IMR-90 (cell line): ENCODE measurements around the gene DNASE1. TPM values are rescaled to one million over a fixed set of nuclear protein-coding genes. Genes with fewer than 3 reads are reported as not detected.

Source experiments
- ATAC-seq: fragments of 200-7000 bp; cut with Tn5 transposase; 2 replicates; pipeline ENCODE4 v1.9.1; 2020; ENCODE audit warnings: low read depth, mild to moderate bottlenecking, moderate library complexity
- BruUV-seq: library from RNA; stranded (reverse); fragments of 400-500 nt; replicated peaks from 2 replicates; lab custom pipeline; 2021; lab: Mats Ljungman, UMichigan
- CTCF ChIA-PET: fragments of 300-600 bp; formaldehyde crosslinking; extraction: SDS; loops from one replicate; lab custom pipeline; 2021; ENCODE audit warnings: antibody characterized with exemption; lab: Yijun Ruan, JAX
- POLR2A ChIA-PET: fragments of 300-600 bp; sonication (Branson Sonifier 250); formaldehyde crosslinking; loops from one replicate; lab custom pipeline; 2022; ENCODE audit warnings: antibody characterized with exemption; ENCODE audit not compliant: unreplicated experiment; lab: Charles Lee
- DNase-seq: peaks from one replicate; pipeline ENCODE4 v3.0.0; 2013
- H2AFZ ChIP-seq: replicated peaks from 2 replicates; pipeline ENCODE3; 2013; ENCODE audit warnings: low read length, mild to moderate bottlenecking; ENCODE audit not compliant: poor library complexity
- H2AK5ac ChIP-seq: 2 replicates; pipeline ENCODE4 v1.6.1; 2013; ENCODE audit warnings: low read depth, low read length, inconsistent platforms
- H2AK9ac ChIP-seq: replicated peaks from 2 replicates; pipeline ENCODE3; 2013; ENCODE audit warnings: mild to moderate bottlenecking, low read depth, low read length, moderate library complexity; ENCODE audit not compliant: poor library complexity
- H2BK120ac ChIP-seq: 2 replicates; pipeline ENCODE4 v1.6.1; 2013; ENCODE audit warnings: low read depth, low read length, inconsistent platforms
- H2BK15ac ChIP-seq: 3 replicates; pipeline ENCODE4 v1.6.1; 2013; ENCODE audit warnings: low read depth, low read length, inconsistent platforms
- H2BK20ac ChIP-seq: 2 replicates; pipeline ENCODE4 v1.6.1; 2013; ENCODE audit warnings: low read depth, mild to moderate bottlenecking, inconsistent platforms, low read length, moderate library complexity
- H2BK5ac ChIP-seq: 2 replicates; pipeline ENCODE4 v1.6.1; 2013; ENCODE audit warnings: mild to moderate bottlenecking, low read depth, low read length, inconsistent platforms; ENCODE audit not compliant: poor library complexity, severe bottlenecking
- H3K14ac ChIP-seq: replicated peaks from 2 replicates; pipeline ENCODE4 v1.6.1; 2013; ENCODE audit warnings: low read depth, low read length, inconsistent platforms
- H3K18ac ChIP-seq: 2 replicates; pipeline ENCODE4 v1.6.1; 2013; ENCODE audit warnings: low read depth, low read length, control low read depth
- H3K23ac ChIP-seq: 2 replicates; pipeline ENCODE4 v1.6.1; 2013; ENCODE audit warnings: low read depth, low read length, inconsistent platforms
- H3K27ac ChIP-seq: 2 replicates; pipeline ENCODE4 v1.5.1; 2013; ENCODE audit warnings: mild to moderate bottlenecking, control low read depth, low read length; ENCODE audit not compliant: insufficient read depth
- H3K27me3 ChIP-seq: 2 replicates; pipeline ENCODE4 v1.6.1; 2013; ENCODE audit warnings: low read length; ENCODE audit not compliant: control insufficient read depth, insufficient read depth
- H3K36me3 ChIP-seq: 2 replicates; pipeline ENCODE4 v1.6.1; 2013; ENCODE audit warnings: low read length, mixed read lengths; ENCODE audit not compliant: control insufficient read depth, insufficient read depth
- H3K4ac ChIP-seq: 2 replicates; pipeline ENCODE4 v1.6.1; 2013; ENCODE audit warnings: low read depth, low read length, inconsistent platforms
- H3K4me1 ChIP-seq: 2 replicates; pipeline ENCODE4 v1.6.1; 2013; ENCODE audit warnings: low read length, mixed read lengths; ENCODE audit not compliant: control insufficient read depth, insufficient read depth
- H3K4me2 ChIP-seq: 2 replicates; pipeline ENCODE4 v1.6.1; 2013; ENCODE audit warnings: low read depth, mild to moderate bottlenecking, control low read depth, low read length, moderate library complexity
- H3K4me3 ChIP-seq: 2 replicates; pipeline ENCODE4 v1.5.1; 2013; ENCODE audit warnings: low read depth, mild to moderate bottlenecking, control low read depth, low read length, moderate library complexity; ENCODE audit not compliant: insufficient read depth
- H3K56ac ChIP-seq: 2 replicates; pipeline ENCODE4 v1.6.1; 2013; ENCODE audit warnings: low read length, inconsistent platforms; ENCODE audit not compliant: insufficient read depth; ENCODE audit errors: extremely low read depth
- H3K79me1 ChIP-seq, 2 experiments: 2 replicates each; pipeline ENCODE4 v1.6.1; 2013; ENCODE audit warnings: low read length in 2 of 2, inconsistent platforms in 1 of 2, low read depth in 1 of 2
- H3K9ac ChIP-seq: 2 replicates; pipeline ENCODE4 v1.6.1; 2013; ENCODE audit warnings: low read depth, low read length, control low read depth
- H3K9me1 ChIP-seq: 2 replicates; pipeline ENCODE4 v1.6.1; 2013; ENCODE audit warnings: low read length, inconsistent platforms; ENCODE audit not compliant: insufficient read depth
- H3K9me3 ChIP-seq: 2 replicates; pipeline ENCODE4 v1.6.1; 2013; ENCODE audit warnings: low read length; ENCODE audit not compliant: control insufficient read depth, insufficient read depth
- H4K20me1 ChIP-seq: 2 replicates; pipeline ENCODE4 v1.6.1; 2013; ENCODE audit warnings: low read length, inconsistent platforms; ENCODE audit not compliant: insufficient read depth
- H4K5ac ChIP-seq: 2 replicates; pipeline ENCODE4 v1.6.1; 2013; ENCODE audit warnings: mild to moderate bottlenecking, low read depth, low read length, control low read depth
- H4K8ac ChIP-seq, 2 experiments: 2 replicates each; pipeline ENCODE4 v1.6.1; 2013; ENCODE audit warnings: low read depth in 2 of 2, low read length in 2 of 2, control low read depth in 1 of 2, inconsistent platforms in 1 of 2
- H4K91ac ChIP-seq: 2 replicates; pipeline ENCODE4 v1.6.1; 2013; ENCODE audit warnings: low read depth, low read length, inconsistent platforms; ENCODE audit not compliant: insufficient read depth
- BHLHE40 ChIP-seq: fragments of 150-350 bp; IDR thresholded peaks from 2 replicates; pipeline ENCODE4 v1.6.1; 2016; ENCODE audit warnings: mild to moderate bottlenecking, low read depth, low read length
- CEBPB ChIP-seq: IDR thresholded peaks from 2 replicates; pipeline ENCODE4 v1.6.1; 2012; ENCODE audit warnings: low read depth, low read length, improper control_type of control experiment
- CHD1 ChIP-seq: IDR thresholded peaks from 2 replicates; pipeline ENCODE4 v1.6.1; 2012; ENCODE audit warnings: low read depth, low read length, improper control_type of control experiment
- CTCF ChIP-seq: conservative IDR thresholded peaks from 2 replicates; pipeline ENCODE4 v1.5.1; 2012; ENCODE audit warnings: mild to moderate bottlenecking, low read depth, low read length, improper control_type of control experiment
- ELK1 ChIP-seq: fragments of 150-350 bp; IDR thresholded peaks from 2 replicates; pipeline ENCODE4 v1.6.1; 2016; ENCODE audit warnings: low read depth, mild to moderate bottlenecking, low read length, moderate library complexity, borderline replicate concordance
- FOS ChIP-seq: fragments of 150-350 bp; IDR thresholded peaks from 2 replicates; pipeline ENCODE4 v1.6.1; 2016; ENCODE audit warnings: low read depth, low read length
- MAFK ChIP-seq: IDR thresholded peaks from 2 replicates; pipeline ENCODE4 v1.6.1; 2012; ENCODE audit warnings: low read depth, low read length, improper control_type of control experiment
- MAZ ChIP-seq: IDR thresholded peaks from 2 replicates; pipeline ENCODE4 v1.6.1; 2012; ENCODE audit warnings: low read depth, mild to moderate bottlenecking, low read length, improper control_type of control experiment, moderate library complexity, borderline replicate concordance
- MXI1 ChIP-seq: IDR thresholded peaks from 2 replicates; pipeline ENCODE4 v1.6.1; 2012; ENCODE audit warnings: low read depth, mild to moderate bottlenecking, low read length, moderate library complexity, borderline replicate concordance
- NFE2L2 ChIP-seq: fragments of 150-350 bp; IDR thresholded peaks from 2 replicates; pipeline ENCODE4 v1.6.1; 2016; ENCODE audit warnings: low read depth, mild to moderate bottlenecking, low read length
- POLR2A ChIP-seq: IDR thresholded peaks from 2 replicates; pipeline ENCODE4 v1.6.1; 2012; ENCODE audit warnings: mild to moderate bottlenecking, low read depth, low read length
- RAD21 ChIP-seq: IDR thresholded peaks from 2 replicates; pipeline ENCODE4 v1.6.1; 2012; ENCODE audit warnings: low read length, improper control_type of control experiment
- RCOR1 ChIP-seq: IDR thresholded peaks from 2 replicates; pipeline ENCODE4 v1.6.1; 2012; ENCODE audit warnings: mild to moderate bottlenecking, low read length, improper control_type of control experiment; ENCODE audit not compliant: insufficient replicate concordance
- RFX5 ChIP-seq: IDR thresholded peaks from 2 replicates; pipeline ENCODE4 v1.8.0; 2012; ENCODE audit warnings: low read depth, mild to moderate bottlenecking, low read length, moderate library complexity
- SMC3 ChIP-seq: fragments of 150-350 bp; IDR thresholded peaks from 2 replicates; pipeline ENCODE4 v1.6.1; 2016; ENCODE audit warnings: low read depth, mild to moderate bottlenecking, antibody characterized with exemption, low read length, moderate library complexity
- WGBS, 2 experiments: methylation state at CpG; one replicate each; pipeline versions ENCODE4 v1.1.5 to v1.1.7; 2013; ENCODE audit warnings: missing lambda C conversion rate in 2 of 2; ENCODE audit not compliant: insufficient read length in 1 of 2; ENCODE audit errors: extremely low coverage in 2 of 2; 5-methylcytosine and 5-hydroxymethylcytosine counted together
- dilution Hi-C: fragments of 300-500 bp; cut with HindIII; formaldehyde crosslinking; loops from one replicate; pipeline ENCODE4 v1.14.3; 2018; ENCODE audit warnings: low sequenced_read_pairs; ENCODE audit not compliant: unreplicated experiment
- in situ Hi-C: fragments of 300-500 bp; cut with MboI; formaldehyde crosslinking; loops from 3 replicates; pipeline ENCODE4 v1.14.3; 2019; ENCODE audit warnings: low sequenced_read_pairs, inconsistent platforms, mixed read lengths
- intact Hi-C: fragments of 100-400 bp; cut with micrococcal nuclease; formaldehyde crosslinking; loops from 2 replicates; pipeline ENCODE4 v1.10.0; 2022
- polyA plus RNA-seq, 3 experiments: library from polyadenylated mRNA; depleted of rRNA; stranded (reverse); fragments of >200 nt; gene quantifications; 2 replicates each; pipeline ENCODE4 v1.2.3, GENCODE V29; 2012; ENCODE audit warnings: low replicate concordance in 1 of 3
- total RNA-seq: library from RNA; depleted of rRNA; stranded (reverse); fragments of >200 nt; gene quantifications from 2 replicates; pipeline ENCODE4 v1.2.3, GENCODE V29; 2012
- TF ChIP-seq, protein P1 (sequence below): fragments of 150-350 bp; IDR thresholded peaks from 2 replicates; pipeline ENCODE4 v1.6.1; 2017; ENCODE audit warnings: mild to moderate bottlenecking, antibody characterized with exemption, low read length, low read depth

The DNASE1 gene
- total and polyA plus RNA-seq, 2 of the 4 experiments (the other 2 are of a cell fraction), result 5.4 to 15.9 TPM

DNA sequence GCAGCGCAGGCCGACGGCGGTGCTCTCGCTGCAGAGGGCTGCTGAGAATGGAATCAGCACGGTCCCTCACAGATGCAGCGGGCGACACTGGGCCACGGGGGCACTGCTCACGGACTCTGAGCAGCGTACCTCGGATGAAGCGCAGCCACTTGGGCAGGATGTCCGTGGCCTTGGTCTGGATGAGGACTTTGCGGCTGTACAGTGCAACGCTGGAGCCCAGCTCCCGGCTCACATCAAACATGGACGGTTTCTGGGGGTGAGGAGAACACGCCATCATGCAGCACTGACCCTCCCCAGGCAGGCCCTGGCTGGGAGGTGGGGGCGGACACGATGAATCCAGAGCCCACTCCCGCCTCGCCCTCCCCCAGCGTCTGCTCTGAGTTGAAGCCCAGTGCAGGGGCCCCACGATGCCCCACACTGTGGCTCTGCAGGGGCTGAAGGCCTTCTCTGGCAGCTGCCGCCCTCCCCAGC is 18.1 kb downstream of the DNASE1 start:
- 95% methylated on average over 16 of the region's 26 CpGs; no CpG with 5 or more reads in 1 of the 2 experiments for WGBS, 2 experiments
- POLR2A ChIA-PET, result no interaction called here

More for the DNA sequence above, 18.1 kb downstream of the DNASE1 start:
- no peak for DNase-seq
- Histone ChIP-seq H2BK15ac (no peak overlapping the region), H2AFZ (no peak overlapping the region), H4K91ac (no peak overlapping the region), H4K20me1 (no peaks in the 10 kb centered on the region), H2AK5ac (no peak overlapping the region), H3K4ac (no peak overlapping the region), H3K27ac (no peak overlapping the region), H3K18ac (no peak overlapping the region), H3K79me1 (peaks cover 0 to 10% of the 10 kb centered on the region in 2 experiments; a peak in 2 of 4 replicates), H2BK20ac (no peak overlapping the region), H2AK9ac (peak overlapping the region; percentile 28), H3K9me3 (peaks cover 8% of the 10 kb centered on the region), H3K27me3 (no peaks in the 10 kb centered on the region), H2BK120ac (no peak overlapping the region), H2BK5ac (no peak overlapping the region), H4K8ac (no peak overlapping the region), H4K5ac (no peak overlapping the region), H3K56ac (no peak overlapping the region), H3K4me1 (no peaks in the 10 kb centered on the region), H3K4me3 (no peak overlapping the region), H3K36me3 (peaks cover 46% of the 10 kb centered on the region), H3K4me2 (no peak overlapping the region), H3K9ac (no peak overlapping the region), H3K14ac (no peak overlapping the region), H3K23ac (no peak overlapping the region), H3K9me1 (no peaks in the 10 kb centered on the region)
- no TSS peak for BruUV-seq
- no peak for TF ChIP-seq FOS
- no peak for TF ChIP-seq NFE2L2
- no peak for TF ChIP-seq POLR2A
- no peak for TF ChIP-seq CTCF
- TF ChIP-seq SMC3, result no peak
- TF ChIP-seq, protein P1, sequence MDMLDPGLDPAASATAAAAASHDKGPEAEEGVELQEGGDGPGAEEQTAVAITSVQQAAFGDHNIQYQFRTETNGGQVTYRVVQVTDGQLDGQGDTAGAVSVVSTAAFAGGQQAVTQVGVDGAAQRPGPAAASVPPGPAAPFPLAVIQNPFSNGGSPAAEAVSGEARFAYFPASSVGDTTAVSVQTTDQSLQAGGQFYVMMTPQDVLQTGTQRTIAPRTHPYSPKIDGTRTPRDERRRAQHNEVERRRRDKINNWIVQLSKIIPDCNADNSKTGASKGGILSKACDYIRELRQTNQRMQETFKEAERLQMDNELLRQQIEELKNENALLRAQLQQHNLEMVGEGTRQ, result no peak
- no peak for TF ChIP-seq BHLHE40
- no peak for TF ChIP-seq CHD1
- no peak for TF ChIP-seq RAD21
- TF ChIP-seq MAZ, result no peak
- TF ChIP-seq ELK1, result no peak
- TF ChIP-seq RCOR1, result no peak
- TF ChIP-seq MXI1, result no peak
- TF ChIP-seq CEBPB, result no peak
- TF ChIP-seq MAFK, result no peak
- TF ChIP-seq RFX5, result no peak
- in situ Hi-C loops (no loop called here), dilution Hi-C loops (no loop called here), intact Hi-C loops (no loop called here)
- CTCF ChIA-PET, result interaction anchor here (0.5 kb wide), 1 partner anchor 68 kb away, joined by 3 read pairs; no protein-coding TSS in a partner anchor
- ATAC-seq, result no peak
